HEK293T (cell line): ENCODE results near the gene GMDS.

ENCODE experiments used
- CTCF ChIA-PET: fragments of 350-600 bp; formaldehyde crosslinking; extraction: SDS; loops from one replicate; lab custom pipeline; 2021; ENCODE audit warnings: antibody characterized with exemption, inconsistent platforms; lab: Yijun Ruan, JAX
- POLR2A ChIA-PET: fragments of 350-600 bp; formaldehyde crosslinking; extraction: SDS; loops from one replicate; lab custom pipeline; 2020; ENCODE audit warnings: antibody characterized with exemption, inconsistent platforms; lab: Yijun Ruan, JAX
- DNase-seq: peaks from one replicate; pipeline ENCODE4 v3.0.0; 2012; ENCODE audit warnings: mixed read lengths; ENCODE audit errors: extremely low spot score
- ARNT ChIP-seq: fragments of 450-650 bp; IDR thresholded peaks from 2 replicates; pipeline ENCODE4 v1.6.1; 2017; ENCODE audit warnings: mild to moderate bottlenecking
- BHLHE40 ChIP-seq: fragments of 450-650 bp; IDR thresholded peaks from 2 replicates; pipeline ENCODE4 v1.6.1; 2016; ENCODE audit warnings: mild to moderate bottlenecking, moderate library complexity, borderline replicate concordance
- CTBP1 ChIP-seq: fragments of 450-650 bp; IDR thresholded peaks from 2 replicates; pipeline ENCODE4 v1.6.1; 2016; ENCODE audit warnings: borderline replicate concordance
- ELF4 ChIP-seq: fragments of 450-650 bp; IDR thresholded peaks from 2 replicates; pipeline ENCODE4 v1.6.1; 2017; ENCODE audit warnings: antibody characterized with exemption
- FOXA1 ChIP-seq: fragments of 450-650 bp; IDR thresholded peaks from 2 replicates; pipeline ENCODE4 v1.6.1; 2016; ENCODE audit warnings: mild to moderate bottlenecking
- FOXK2 ChIP-seq: fragments of 450-650 bp; IDR thresholded peaks from 2 replicates; pipeline ENCODE4 v1.6.1; 2016; ENCODE audit warnings: mild to moderate bottlenecking
- FOXM1 ChIP-seq: fragments of 450-650 bp; IDR thresholded peaks from 2 replicates; pipeline ENCODE4 v1.6.1; 2017; ENCODE audit warnings: mild to moderate bottlenecking, borderline replicate concordance
- HDGF ChIP-seq: fragments of 450-650 bp; IDR thresholded peaks from 2 replicates; pipeline ENCODE4 v1.6.1; 2017; ENCODE audit warnings: antibody characterized with exemption, borderline replicate concordance
- L3MBTL2 ChIP-seq: fragments of 450-650 bp; conservative IDR thresholded peaks from 2 replicates; pipeline ENCODE4 v1.6.1; 2016; ENCODE audit warnings: mild to moderate bottlenecking
- LEF1 ChIP-seq: fragments of 450-650 bp; IDR thresholded peaks from 2 replicates; pipeline ENCODE4 v1.6.1; 2017; ENCODE audit warnings: mild to moderate bottlenecking, borderline replicate concordance
- NFRKB ChIP-seq: fragments of 450-650 bp; IDR thresholded peaks from 2 replicates; pipeline ENCODE4 v1.6.1; 2016; ENCODE audit warnings: mild to moderate bottlenecking, moderate library complexity
- PKNOX1 ChIP-seq: fragments of 450-650 bp; IDR thresholded peaks from 2 replicates; pipeline ENCODE4 v1.6.1; 2016
- SP1 ChIP-seq: fragments of 450-650 bp; IDR thresholded peaks from 2 replicates; pipeline ENCODE4 v1.6.1; 2017
- SUZ12 ChIP-seq: fragments of 450-650 bp; IDR thresholded peaks from 2 replicates; pipeline ENCODE4 v1.6.1; 2016; ENCODE audit warnings: mild to moderate bottlenecking
- TARDBP ChIP-seq: fragments of 450-650 bp; IDR thresholded peaks from 2 replicates; pipeline ENCODE4 v1.6.1; 2016
- ZNF384 ChIP-seq: fragments of 450-650 bp; IDR thresholded peaks from 2 replicates; pipeline ENCODE4 v1.6.1; 2016

GMDS gene

GRCh38 chr6:1580109-1580508, 665.3 kb downstream of the GMDS start:
- ChIA-PET CTCF (no interaction called here), POLR2A (no interaction called here)
- no peak for DNase-seq
- no peak for TF ChIP-seq LEF1
- TF ChIP-seq ELF4: no peak
- TF ChIP-seq FOXM1: no peak
- no peak for TF ChIP-seq TARDBP
- no peak for TF ChIP-seq L3MBTL2
- no peak for TF ChIP-seq PKNOX1
- TF ChIP-seq SUZ12: no peak
- TF ChIP-seq ARNT: no peak
- no peak for TF ChIP-seq ZNF384
- no peak for TF ChIP-seq BHLHE40
- no peak for TF ChIP-seq FOXK2
- no peak for TF ChIP-seq FOXA1
- TF ChIP-seq SP1: no peak

- ChIA-PET CTCF (interaction anchor here (0.6 kb wide), 1 partner anchor 390 kb away, joined by 3 read pairs; no protein-coding TSS in a partner anchor), POLR2A (no interaction called here)
- no peak for TF ChIP-seq BHLHE40
- no peak for DNase-seq
Observed at GRCh38 chr6:1579096-1579495, 666.3 kb downstream of the GMDS start.

GRCh38 chr6:1577896-1578745, 667.3 kb downstream of the GMDS start:
- no peak for DNase-seq
- POLR2A ChIA-PET: no interaction called here
- CTCF ChIA-PET: interaction anchor here (1.0 kb wide), 1 partner anchor 13 kb away, joined by 3 read pairs; no protein-coding TSS in a partner anchor
- no peak for TF ChIP-seq ARNT
- no peak for TF ChIP-seq LEF1
- no peak for TF ChIP-seq SUZ12
- TF ChIP-seq PKNOX1: no peak

- TF ChIP-seq FOXA1 (no peak), ARNT (no peak), ZNF384 (no peak), SUZ12 (no peak), NFRKB (no peak), FOXK2 (no peak), SP1 (no peak), ELF4 (no peak), TARDBP (no peak), LEF1 (no peak), L3MBTL2 (no peak)
- DNase-seq: no peak
- ChIA-PET POLR2A (no interaction called here), CTCF (interaction anchor here (1.0 kb wide), 1 partner anchor 13 kb away, joined by 3 read pairs; no protein-coding TSS in a partner anchor)
Observed at GRCh38 chr6:1577146-1577680, 668.2 kb downstream of the GMDS start.

- ChIA-PET POLR2A (no interaction called here), CTCF (no interaction called here)
- TF ChIP-seq FOXK2 (no peak), SP1 (no peak), LEF1 (no peak)
- DNase-seq: no peak
Observed at GRCh38 chr6:1576711-1577110, 668.7 kb downstream of the GMDS start.

- TF ChIP-seq SP1 (no peak), L3MBTL2 (no peak), ZNF384 (no peak), FOXM1 (no peak), ELF4 (no peak), PKNOX1 (no peak), FOXK2 (no peak), NFRKB (no peak), ARNT (no peak), CTBP1 (no peak), BHLHE40 (no peak), FOXA1 (no peak), TARDBP (no peak), SUZ12 (no peak), LEF1 (no peak), HDGF (no peak)
- CTCF ChIA-PET: no interaction called here
- no peak for DNase-seq
- POLR2A ChIA-PET: no interaction called here
Observed at GRCh38 chr6:1576166-1576565, 669.2 kb downstream of the GMDS start.
